HG03135 (cell line): ENCODE data around the gene KCNQ1.

Source experiments
- ATAC-seq: cut with Tn5 transposase; IDR thresholded peaks from one replicate; pipeline ENCODE4 v1.9.1; 2021; ENCODE audit warnings: mild to moderate bottlenecking, moderate library complexity; ENCODE audit not compliant: unreplicated experiment

The KCNQ1 gene

GRCh38 chr11:2410616-2411015 is 34.2 kb upstream of the KCNQ1 start:
- ATAC-seq, result no peak

- no peak for ATAC-seq
Measured at GRCh38 chr11:2411446-2412305, 33.1 kb upstream of the KCNQ1 start.

GRCh38 chr11:2412323-2412722 is 32.5 kb upstream of the KCNQ1 start:
- no peak for ATAC-seq

- ATAC-seq, result no peak
Measured at GRCh38 chr11:2413742-2414579, 30.8 kb upstream of the KCNQ1 start.

GRCh38 chr11:2414616-2415015 is 30.2 kb upstream of the KCNQ1 start:
- no peak for ATAC-seq

GRCh38 chr11:2415171-2415570 is 29.6 kb upstream of the KCNQ1 start:
- no peak for ATAC-seq

- ATAC-seq, result no peak
Measured at GRCh38 chr11:2415601-2416380, 29.0 kb upstream of the KCNQ1 start.

- ATAC-seq, result no peak
Measured at GRCh38 chr11:2416765-2417164, 28.0 kb upstream of the KCNQ1 start.

GRCh38 chr11:2417856-2418692 is 26.7 kb upstream of the KCNQ1 start:
- ATAC-seq, result no peak

GRCh38 chr11:2418693-2419360 is 26.0 kb upstream of the KCNQ1 start:
- no peak for ATAC-seq

- no peak for ATAC-seq
Measured at GRCh38 chr11:2419638-2420501, 24.9 kb upstream of the KCNQ1 start.

- ATAC-seq, result no peak
Measured at GRCh38 chr11:2420502-2421225, 24.1 kb upstream of the KCNQ1 start.

- ATAC-seq, result no peak
Measured at GRCh38 chr11:2421226-2421994, 23.4 kb upstream of the KCNQ1 start.

- ATAC-seq, result no peak
Measured at GRCh38 chr11:2421996-2422395, 22.8 kb upstream of the KCNQ1 start.

GRCh38 chr11:2422461-2423156 is 22.2 kb upstream of the KCNQ1 start:
- ATAC-seq, result no peak

GRCh38 chr11:2423157-2424025 is 21.4 kb upstream of the KCNQ1 start:
- ATAC-seq, result no peak
